Measurements from ENCODE around the gene LNX2. TPM values are rescaled to one million over a fixed set of nuclear protein-coding genes. Genes with fewer than 3 reads are reported as not detected.

Gene LNX2
- total RNA-seq, 2 experiments from 2014 or later = 5.8 to 6.4 TPM

GRCh38 chr13:27535546-27535945 is 84.8 kb downstream of the LNX2 start:
- no peak overlapping the region for H3K4me3 Mint-ChIP-seq
- intact Hi-C loops (cut with micrococcal nuclease) = loop anchor here (2.0 kb wide), 1 partner anchor 55 kb away; no protein-coding TSS in a partner anchor
- H3K27me3 Mint-ChIP-seq (ENCODE audit: low read depth) = peaks cover 2% of the 10 kb centered on the region
- peaks cover 8% of the 10 kb centered on the region for H3K4me1 Mint-ChIP-seq (ENCODE audit: low read depth)
- no peak overlapping the region for H3K27ac Mint-ChIP-seq
- H3K36me3 Mint-ChIP-seq (ENCODE audit: low read depth) = no peaks in the 10 kb centered on the region
- DNase-seq = no peak
- CTCF ChIA-PET = no interaction called here
- no peaks in the 10 kb centered on the region for H3K9me3 Mint-ChIP-seq

DNA sequence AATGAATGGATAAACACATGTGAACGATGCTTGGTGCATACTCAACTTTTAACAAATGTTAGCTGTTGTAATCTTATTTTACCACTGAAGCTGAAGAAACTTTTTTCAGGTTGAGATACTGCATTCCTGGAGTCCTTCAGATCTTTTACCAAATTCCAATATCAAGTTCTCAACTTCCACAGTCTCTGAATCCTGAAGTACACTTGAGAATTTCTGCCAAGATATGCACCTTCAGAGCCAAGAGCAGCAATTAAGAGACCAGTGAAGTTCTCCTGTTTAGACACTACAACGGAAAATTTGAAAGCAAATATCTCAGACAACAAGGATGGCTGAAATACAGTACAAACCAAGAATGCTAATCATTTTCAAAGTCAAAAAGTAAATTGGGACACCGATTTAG is 85.3 kb downstream of the LNX2 start:
- Mint-ChIP-seq H3K4me1 (ENCODE audit: low read depth) (peaks cover 8% of the 10 kb centered on the region), H3K27ac (no peak overlapping the region), H3K9me3 (no peaks in the 10 kb centered on the region), H3K27me3 (ENCODE audit: low read depth) (peaks cover 2% of the 10 kb centered on the region), H3K4me3 (no peak overlapping the region), H3K36me3 (ENCODE audit: low read depth) (no peaks in the 10 kb centered on the region)
- DNase-seq = no peak
- intact Hi-C loops (cut with micrococcal nuclease) = loop anchor here (2.0 to 5.0 kb wide), 3 partner anchors 54 to 177 kb away; partner anchors contain the start of genes LNX2 and POLR1D
- CTCF ChIA-PET = interaction anchor here (0.6 to 4.5 kb wide), 3 partner anchors 13 to 448 kb away, joined by 3 to 60 read pairs (median 4); no protein-coding TSS in a partner anchor

GRCh38 chr13:27534108-27534980 is 86.0 kb downstream of the LNX2 start:
- CTCF ChIA-PET = interaction anchor here (0.6 to 4.5 kb wide), 6 partner anchors 10 to 448 kb away, joined by 3 to 60 read pairs (median 4); no protein-coding TSS in a partner anchor
- Mint-ChIP-seq H3K4me1 (ENCODE audit: low read depth) (peaks cover 8% of the 10 kb centered on the region), H3K27me3 (ENCODE audit: low read depth) (peaks cover 2% of the 10 kb centered on the region), H3K4me3 (no peak overlapping the region), H3K27ac (no peak overlapping the region), H3K9me3 (no peaks in the 10 kb centered on the region), H3K36me3 (ENCODE audit: low read depth) (no peaks in the 10 kb centered on the region)
- intact Hi-C loops (cut with micrococcal nuclease) = loop anchor here (2.0 to 5.0 kb wide), 3 partner anchors 54 to 178 kb away; partner anchors contain the start of genes LNX2 and POLR1D
- peak; percentile 7 for DNase-seq

GRCh38 chr13:27533155-27533643 is 87.1 kb downstream of the LNX2 start:
- intact Hi-C loops (cut with micrococcal nuclease) = loop anchor here (1.0 to 5.0 kb wide), 5 partner anchors 89 to 293 kb away; partner anchors contain the start of genes LNX2 and POLR1D
- Mint-ChIP-seq H3K9me3 (peaks cover 3% of the 10 kb centered on the region), H3K27ac (no peak overlapping the region), H3K4me3 (no peak overlapping the region), H3K4me1 (ENCODE audit: low read depth) (peaks cover 8% of the 10 kb centered on the region), H3K36me3 (ENCODE audit: low read depth) (no peaks in the 10 kb centered on the region), H3K27me3 (ENCODE audit: low read depth) (peaks cover 2% of the 10 kb centered on the region)
- DNase-seq = peak; percentile 61
- CTCF ChIA-PET = interaction anchor here (0.7 to 4.5 kb wide), 10 partner anchors 10 to 295 kb away, joined by 3 to 60 read pairs (median 3); no protein-coding TSS in a partner anchor

DNA sequence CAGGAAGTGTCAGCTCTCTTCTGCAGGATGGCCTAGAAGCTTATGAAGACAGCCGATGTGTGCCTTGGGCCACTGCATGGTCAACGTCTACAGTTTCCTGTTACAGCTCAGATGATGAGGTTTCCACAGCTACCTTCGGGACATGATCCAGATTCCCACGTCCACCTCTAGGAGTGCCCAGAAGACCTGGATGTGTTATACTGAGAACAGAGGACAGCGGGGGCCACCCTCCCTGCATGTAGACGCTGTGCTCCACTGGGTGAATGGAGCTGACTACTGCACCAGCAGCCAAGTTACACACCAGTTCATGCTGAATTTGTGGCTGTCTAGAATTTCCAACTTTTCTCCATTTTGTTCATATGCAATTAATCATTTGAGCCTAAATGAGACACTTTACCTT is 91.4 kb downstream of the LNX2 start:
- Mint-ChIP-seq H3K4me3 (no peak overlapping the region), H3K4me1 (ENCODE audit: low read depth) (peaks cover 8% of the 10 kb centered on the region), H3K9me3 (peaks cover 6% of the 10 kb centered on the region), H3K27me3 (ENCODE audit: low read depth) (peaks cover 2% of the 10 kb centered on the region), H3K27ac (no peak overlapping the region), H3K36me3 (ENCODE audit: low read depth) (no peaks in the 10 kb centered on the region)
- intact Hi-C loops (cut with micrococcal nuclease) = no loop called here
- CTCF ChIA-PET = interaction anchor here (1.0 to 1.3 kb wide), 2 partner anchors 299 to 302 kb away, joined by 3 read pairs; no protein-coding TSS in a partner anchor
- no peak for DNase-seq

DNA sequence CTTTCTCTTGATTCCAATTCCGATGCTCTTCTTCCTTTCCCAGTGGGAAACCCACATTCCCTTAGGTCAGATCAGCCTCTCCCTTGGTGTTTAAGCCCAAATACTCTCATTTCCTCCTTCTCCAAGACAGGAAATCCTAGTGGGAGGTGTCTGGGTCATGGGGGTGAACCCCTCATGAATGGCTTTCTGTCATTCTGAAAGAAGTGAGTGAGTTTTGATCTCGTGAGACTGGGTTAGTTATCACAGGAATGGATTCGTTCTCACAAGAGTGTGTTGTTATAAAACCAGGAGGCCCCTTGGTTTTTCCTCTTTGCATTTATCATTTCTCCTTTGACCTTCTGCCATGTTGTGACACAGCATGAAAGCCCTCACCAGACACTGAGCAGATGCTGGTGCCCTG is 93.8 kb downstream of the LNX2 start:
- no peak overlapping the region for H3K4me3 Mint-ChIP-seq
- H3K27ac Mint-ChIP-seq = no peak overlapping the region
- no peaks in the 10 kb centered on the region for H3K36me3 Mint-ChIP-seq (ENCODE audit: low read depth)
- DNase-seq = no peak
- H3K27me3 Mint-ChIP-seq (ENCODE audit: low read depth) = peaks cover 2% of the 10 kb centered on the region
- peaks cover 6% of the 10 kb centered on the region for H3K9me3 Mint-ChIP-seq
- intact Hi-C loops (cut with micrococcal nuclease) = no loop called here
- CTCF ChIA-PET = interaction anchor here (2.1 kb wide), 1 partner anchor 300 kb away, joined by 9 read pairs; no protein-coding TSS in a partner anchor
- no peaks in the 10 kb centered on the region for H3K4me1 Mint-ChIP-seq (ENCODE audit: low read depth)

DNA sequence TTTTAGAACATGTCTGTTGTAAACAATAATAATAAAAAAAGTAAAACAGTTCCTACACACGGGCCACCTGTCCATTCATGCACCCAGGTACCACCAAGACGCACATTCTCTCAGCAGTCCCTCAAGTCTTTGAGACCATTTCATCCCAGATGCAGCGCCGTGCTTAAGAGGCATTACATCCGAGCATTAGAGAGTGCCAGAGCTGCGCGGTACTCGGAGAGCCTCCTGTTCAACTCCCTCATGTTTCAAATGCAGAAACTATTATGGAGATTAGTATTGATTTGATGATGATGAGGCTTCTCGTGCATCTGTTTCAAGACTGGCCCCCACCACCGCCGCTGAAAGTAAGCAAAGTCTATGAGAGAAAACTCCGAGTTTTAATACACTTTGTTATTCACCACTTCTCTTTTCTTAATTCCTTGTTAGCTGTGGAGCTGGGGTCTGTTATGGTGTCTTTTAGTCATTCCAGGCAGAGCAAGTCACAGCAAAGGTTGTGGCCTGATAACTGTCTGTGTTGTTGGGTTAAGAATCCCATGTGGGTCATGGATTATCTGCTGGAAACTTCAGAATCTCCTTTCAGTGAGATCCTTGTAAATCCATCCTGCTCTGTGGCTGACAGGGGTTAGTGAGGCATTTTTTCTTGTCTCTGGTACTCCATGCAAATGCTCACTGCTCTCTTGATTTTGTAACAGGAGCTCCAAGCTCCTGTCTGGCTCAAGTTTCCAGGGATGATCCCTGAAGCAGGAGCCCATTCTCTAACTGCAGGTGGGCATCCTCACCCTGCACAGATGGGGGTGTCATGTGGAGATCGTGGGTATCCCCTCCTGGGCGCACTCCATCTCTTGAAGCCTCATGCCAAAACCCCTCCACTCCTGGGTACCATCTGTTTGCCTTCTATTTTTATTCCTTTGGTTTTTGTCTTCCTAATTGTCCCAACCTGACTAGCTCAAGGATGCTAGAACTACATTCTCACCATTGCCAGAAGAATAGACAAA is 95.1 kb downstream of the LNX2 start:
- CTCF ChIA-PET = interaction anchor here (2.1 kb wide), 1 partner anchor 301 kb away, joined by 9 read pairs; no protein-coding TSS in a partner anchor
- Mint-ChIP-seq H3K27me3 (ENCODE audit: low read depth) (no peaks in the 10 kb centered on the region), H3K4me3 (no peak overlapping the region), H3K9me3 (peaks cover 6% of the 10 kb centered on the region), H3K4me1 (ENCODE audit: low read depth) (no peaks in the 10 kb centered on the region), H3K27ac (no peak overlapping the region), H3K36me3 (ENCODE audit: low read depth) (no peaks in the 10 kb centered on the region)
- intact Hi-C loops (cut with micrococcal nuclease) = no loop called here
- DNase-seq = no peak

DNA sequence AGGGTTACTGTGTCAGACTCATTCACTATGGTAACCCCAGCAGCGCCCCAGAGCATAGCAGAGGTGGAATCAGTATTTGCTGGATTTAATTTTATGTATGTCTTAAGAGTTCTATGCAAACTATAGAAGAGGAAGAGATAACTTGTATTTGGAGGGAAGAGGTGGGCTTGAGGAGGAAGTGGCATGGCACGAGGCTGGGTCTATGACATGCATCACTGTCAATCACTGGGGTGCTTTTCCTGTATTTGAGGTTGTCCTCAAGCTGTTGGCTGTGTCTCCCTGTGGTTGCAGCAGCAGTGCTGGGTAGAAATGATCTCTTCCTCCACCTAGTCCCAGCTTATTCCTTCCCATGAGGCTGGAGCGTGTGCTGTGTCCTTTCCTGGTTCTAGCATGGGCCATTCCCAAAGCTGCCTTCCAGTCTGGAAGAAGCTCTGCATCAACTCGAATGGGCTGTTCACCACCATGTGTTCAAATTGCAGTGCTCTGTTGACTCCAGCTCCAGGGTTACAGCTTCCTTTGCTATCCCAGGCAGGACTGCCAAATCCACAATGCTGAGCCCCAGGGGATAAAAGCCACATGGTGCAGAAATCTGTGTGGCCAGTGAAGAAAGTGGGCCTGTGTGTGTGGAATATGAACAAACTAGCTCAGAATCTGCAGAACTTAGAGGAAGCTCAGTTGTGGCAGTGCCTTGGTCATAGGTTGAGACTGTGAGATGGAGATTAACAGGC is 96.8 kb downstream of the LNX2 start:
- H3K4me3 Mint-ChIP-seq = no peak overlapping the region
- H3K27me3 Mint-ChIP-seq (ENCODE audit: low read depth) = no peaks in the 10 kb centered on the region
- no peaks in the 10 kb centered on the region for H3K4me1 Mint-ChIP-seq (ENCODE audit: low read depth)
- DNase-seq = no peak
- no peaks in the 10 kb centered on the region for H3K36me3 Mint-ChIP-seq (ENCODE audit: low read depth)
- peaks cover 5% of the 10 kb centered on the region for H3K9me3 Mint-ChIP-seq
- CTCF ChIA-PET = interaction anchor here (1.3 to 1.5 kb wide), 2 partner anchors 9 to 161 kb away, joined by 4 to 5 read pairs; no protein-coding TSS in a partner anchor
- no peak overlapping the region for H3K27ac Mint-ChIP-seq
- intact Hi-C loops (cut with micrococcal nuclease) = no loop called here

DNA sequence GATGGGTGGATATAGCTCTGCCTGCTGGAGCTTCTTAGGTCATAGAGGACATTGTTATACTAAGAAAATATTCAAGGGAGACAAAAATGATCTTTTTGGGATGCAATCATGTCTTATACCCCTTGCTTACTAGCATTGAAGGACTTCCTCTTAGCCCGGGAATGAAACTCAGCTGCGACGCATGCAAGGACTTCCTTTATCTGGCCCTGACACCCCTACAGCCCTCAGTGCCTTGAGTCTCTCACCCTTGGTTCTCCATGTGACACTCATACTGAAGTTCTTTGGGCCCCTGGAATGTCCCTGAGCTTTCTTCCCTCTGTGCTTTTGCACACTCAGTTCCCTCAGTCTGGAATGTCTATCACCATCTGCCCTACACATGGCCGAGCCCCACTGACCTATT is 97.5 kb downstream of the LNX2 start:
- Mint-ChIP-seq H3K4me1 (ENCODE audit: low read depth) (no peaks in the 10 kb centered on the region), H3K27me3 (ENCODE audit: low read depth) (no peaks in the 10 kb centered on the region), H3K4me3 (no peak overlapping the region), H3K36me3 (ENCODE audit: low read depth) (no peaks in the 10 kb centered on the region), H3K9me3 (no peaks in the 10 kb centered on the region), H3K27ac (no peak overlapping the region)
- DNase-seq = no peak
- CTCF ChIA-PET = interaction anchor here (1.3 to 1.5 kb wide), 2 partner anchors 10 to 161 kb away, joined by 4 to 5 read pairs; no protein-coding TSS in a partner anchor
- intact Hi-C loops (cut with micrococcal nuclease) = no loop called here

DNA sequence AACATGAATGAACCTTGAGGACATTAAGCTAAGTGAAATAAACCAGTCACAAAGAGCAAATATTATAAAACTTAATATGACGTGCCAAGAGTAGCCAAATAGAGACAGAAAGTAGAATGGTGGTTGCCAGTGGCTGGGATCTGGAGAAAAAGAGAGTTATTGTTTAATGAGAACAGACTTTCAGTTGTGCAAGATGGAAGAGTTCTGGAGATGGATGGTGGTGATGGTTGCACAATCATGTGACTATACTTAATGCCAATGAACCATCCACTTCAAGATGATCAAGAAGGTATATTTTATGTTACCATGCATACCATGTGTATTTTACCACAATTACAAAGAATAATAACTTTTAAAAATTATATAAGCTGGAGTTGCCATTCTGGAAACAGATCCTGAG is 104.2 kb downstream of the LNX2 start:
- H3K4me1 Mint-ChIP-seq (ENCODE audit: low read depth) = no peaks in the 10 kb centered on the region
- no peak overlapping the region for H3K27ac Mint-ChIP-seq
- intact Hi-C loops (cut with micrococcal nuclease) = no loop called here
- CTCF ChIA-PET = no interaction called here
- no peak overlapping the region for H3K4me3 Mint-ChIP-seq
- no peaks in the 10 kb centered on the region for H3K36me3 Mint-ChIP-seq (ENCODE audit: low read depth)
- no peaks in the 10 kb centered on the region for H3K9me3 Mint-ChIP-seq
- H3K27me3 Mint-ChIP-seq (ENCODE audit: low read depth) = peaks cover 9% of the 10 kb centered on the region
- no peak for DNase-seq

DNA sequence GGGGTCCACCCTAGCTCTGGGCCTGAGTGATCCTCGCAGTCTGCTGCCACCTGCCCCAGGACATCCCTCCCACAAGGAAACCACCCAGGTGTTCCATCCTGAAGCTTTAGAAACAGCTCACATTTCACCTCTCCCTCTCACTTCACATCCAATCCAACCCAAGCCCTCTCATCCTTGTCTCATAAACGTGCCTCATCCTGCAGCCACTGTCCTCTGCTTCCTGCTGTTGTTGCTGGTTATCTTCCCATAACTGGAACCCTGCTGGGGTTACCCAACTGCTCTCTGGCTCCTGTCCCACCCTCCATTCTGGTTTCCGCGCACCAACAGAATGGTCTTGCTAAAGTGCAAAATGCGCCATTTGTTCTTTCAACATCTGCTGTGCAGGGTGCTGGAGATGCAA is 110.2 kb downstream of the LNX2 start:
- CTCF ChIA-PET = interaction anchor here (1.2 kb wide), 1 partner anchor 24 kb away, joined by 3 read pairs; no protein-coding TSS in a partner anchor
- no peak overlapping the region for H3K27ac Mint-ChIP-seq
- DNase-seq = no peak

More for the DNA sequence above, 110.2 kb downstream of the LNX2 start:
- no peak overlapping the region for H3K4me3 Mint-ChIP-seq
- H3K9me3 Mint-ChIP-seq = no peaks in the 10 kb centered on the region
- H3K4me1 Mint-ChIP-seq (ENCODE audit: low read depth) = peaks cover 2% of the 10 kb centered on the region
- intact Hi-C loops (cut with micrococcal nuclease) = no loop called here
- no peaks in the 10 kb centered on the region for H3K36me3 Mint-ChIP-seq (ENCODE audit: low read depth)
- peaks cover 6% of the 10 kb centered on the region for H3K27me3 Mint-ChIP-seq (ENCODE audit: low read depth)
